NCI-H2171 treated with DMSO at 0.1 percent for 48 hours (cell line): ENCODE measurements around the gene TEC.
"Not testable (repeated sequence)": the region's sequence is repeated elsewhere in the genome, so short reads cannot be mapped to it uniquely, and the experiment has no call there.

Experiments used
- DNase-seq: peaks from one replicate; lab custom pipeline; 2025; lab: John Stamatoyannopoulos, UW

The TEC gene

DNA sequence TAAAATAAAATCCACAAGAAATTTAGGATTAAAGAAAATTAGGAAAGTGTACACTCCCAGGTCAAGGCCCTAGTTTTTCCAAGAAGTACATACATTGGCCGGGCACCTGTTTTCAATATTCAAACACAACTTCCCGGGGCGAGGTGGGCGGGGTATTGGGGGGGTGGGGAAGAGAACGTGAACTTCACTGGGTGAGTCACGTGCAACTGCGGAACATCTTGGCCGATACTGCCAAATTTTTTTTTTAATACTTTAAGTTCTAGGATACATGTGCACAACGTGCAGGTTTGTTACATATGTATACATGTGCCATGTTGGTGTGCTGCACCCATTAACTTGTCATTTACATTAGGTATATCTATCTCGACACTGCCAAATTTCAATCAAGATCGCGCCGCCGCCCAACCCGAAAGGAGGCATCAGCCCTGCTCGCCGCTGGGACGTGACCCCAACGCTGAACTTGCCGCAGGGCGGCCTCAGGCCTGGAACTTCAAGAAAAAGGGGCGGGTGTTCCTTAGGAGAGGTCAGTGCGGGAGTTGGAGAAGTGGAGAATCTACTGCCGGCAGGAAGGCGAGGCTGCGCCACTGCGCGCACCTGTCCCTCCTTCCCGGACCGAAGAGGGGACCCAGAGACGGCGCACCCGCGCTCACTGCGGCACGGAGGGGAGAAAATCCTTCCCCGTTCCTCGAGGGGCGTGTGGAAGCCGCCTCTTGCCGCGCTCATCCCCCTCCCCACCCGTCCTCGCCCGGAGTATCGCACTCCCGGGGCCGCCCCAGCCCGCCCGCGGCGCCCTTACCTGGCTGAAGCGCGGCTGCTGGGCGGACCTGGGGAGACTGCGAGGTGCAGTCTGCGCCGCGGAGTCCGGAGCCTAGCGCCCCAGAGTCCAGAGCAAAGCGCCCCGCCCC is at the start of gene TEC:
Gene TEC (minus strand): TSS at position 883 of the 905 bp plus-strand sequence. CDS start 41,224 bp downstream, outside the sequence.
- DNase-seq, result no peak

DNA sequence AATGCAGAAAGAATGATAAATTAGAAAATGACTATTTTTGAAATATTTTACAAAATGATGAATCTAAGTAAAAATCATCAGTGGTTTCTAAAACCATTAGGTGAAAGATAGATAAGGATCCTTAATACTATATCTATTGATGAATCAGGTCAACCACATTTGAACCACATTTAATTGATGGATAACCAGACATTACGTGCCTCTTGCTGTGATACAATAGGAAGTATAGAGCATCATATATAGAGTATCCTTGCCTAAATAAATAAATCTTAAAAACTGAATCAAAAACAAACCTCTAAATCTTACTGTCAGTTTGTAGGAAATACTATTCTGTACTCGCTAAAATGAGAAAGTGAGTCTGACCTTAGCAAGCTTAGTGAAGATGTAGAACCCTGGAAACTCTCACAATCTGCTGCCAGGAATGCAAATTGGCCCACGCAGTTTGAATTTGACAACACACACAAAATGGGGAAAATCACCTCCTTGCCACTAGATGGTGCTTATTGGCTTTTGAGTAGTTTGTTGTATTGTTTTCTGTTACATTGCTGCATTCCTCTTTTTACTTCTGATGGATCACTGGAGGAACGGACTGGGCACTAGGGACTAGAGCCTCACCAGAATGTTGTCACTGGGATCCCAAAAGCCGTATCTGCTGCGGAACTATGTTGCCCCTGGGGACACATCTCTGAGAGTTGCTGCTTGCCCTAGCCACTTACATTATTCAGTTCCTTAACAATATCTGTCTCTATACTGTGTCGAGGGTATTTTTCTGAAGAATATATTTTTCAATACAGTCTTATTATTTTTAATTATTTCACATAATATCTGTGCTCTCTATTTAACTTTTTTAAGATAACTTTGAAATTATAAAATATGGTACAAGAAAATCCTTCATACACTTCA is 46.3 kb upstream of the TEC start:
- peak; percentile 28 for DNase-seq

DNA sequence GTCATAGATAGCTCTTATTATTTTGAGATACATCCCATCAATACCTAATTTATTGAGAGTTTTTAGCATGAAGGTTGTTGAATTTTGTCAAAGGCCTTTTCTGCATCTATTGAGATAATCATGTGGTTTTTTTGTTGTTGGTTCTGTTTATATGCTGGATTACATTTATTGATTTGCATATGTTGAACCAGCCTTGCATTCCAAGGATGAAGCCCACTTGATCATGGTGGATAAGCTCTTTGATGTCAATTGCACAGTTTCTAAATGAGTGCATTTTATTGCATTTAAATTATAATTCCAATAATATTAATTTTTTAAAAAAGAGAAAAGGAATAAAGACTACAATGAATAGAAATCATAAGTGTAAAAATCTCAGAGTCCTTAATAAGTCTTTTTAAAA is 45.1 kb upstream of the TEC start:
- not testable (repeated sequence) for DNase-seq

DNA sequence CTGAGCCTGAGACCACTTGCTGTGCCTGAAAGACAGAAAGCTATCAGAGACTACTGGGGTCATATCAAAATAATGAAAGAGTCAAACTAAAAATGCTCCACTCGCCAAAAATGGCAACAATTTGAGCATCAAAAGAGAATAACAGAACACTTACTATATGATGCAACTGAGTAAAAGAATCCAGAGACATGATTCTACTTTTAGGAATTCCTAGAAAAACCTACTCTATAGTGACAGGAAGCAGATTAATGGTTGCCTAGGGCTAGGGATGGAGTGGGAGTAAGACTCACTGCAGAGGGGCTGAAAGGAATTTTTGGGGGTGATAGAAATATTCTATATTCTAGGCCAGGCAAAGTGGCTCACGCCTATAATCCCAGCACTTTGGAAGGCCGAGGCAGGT is 42.3 kb upstream of the TEC start:
- DNase-seq, result no peak

DNA sequence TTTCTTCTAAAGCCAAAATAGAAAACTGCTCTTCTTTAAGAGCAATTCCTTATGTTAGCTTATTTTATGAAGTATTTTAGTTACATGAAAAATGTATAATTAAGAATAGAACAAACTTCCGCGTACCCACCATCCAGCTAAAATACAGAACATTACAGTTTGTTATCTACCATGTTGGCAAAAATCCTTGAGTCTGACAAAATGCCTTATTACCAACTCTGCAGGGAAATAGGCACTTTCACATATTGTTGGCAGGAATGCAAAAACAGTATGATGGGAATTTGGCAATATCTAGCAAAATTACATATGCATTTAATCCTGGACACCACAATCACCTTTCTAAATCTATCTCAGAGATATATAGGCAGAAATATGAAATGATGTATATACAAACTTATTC is 39.3 kb upstream of the TEC start:
- DNase-seq, result no peak

DNA sequence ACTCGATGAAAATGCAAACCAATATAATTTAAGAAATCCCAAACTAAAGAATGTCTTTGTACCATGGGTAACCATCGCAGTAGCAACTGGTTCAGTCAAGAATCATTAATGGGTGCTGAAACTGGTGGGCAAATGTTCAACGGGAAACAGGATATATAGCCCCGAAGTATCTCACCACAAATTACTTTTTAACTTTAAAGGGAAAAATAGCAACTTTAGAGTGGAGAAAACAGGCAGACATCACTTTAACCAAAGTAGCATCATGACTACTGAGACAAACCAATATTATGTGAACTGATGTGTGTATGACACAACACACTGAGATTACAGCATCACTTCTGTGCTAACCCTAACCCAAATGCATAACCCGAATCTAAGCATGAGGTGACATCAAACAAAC is 37.9 kb upstream of the TEC start:
- no peak for DNase-seq

DNA sequence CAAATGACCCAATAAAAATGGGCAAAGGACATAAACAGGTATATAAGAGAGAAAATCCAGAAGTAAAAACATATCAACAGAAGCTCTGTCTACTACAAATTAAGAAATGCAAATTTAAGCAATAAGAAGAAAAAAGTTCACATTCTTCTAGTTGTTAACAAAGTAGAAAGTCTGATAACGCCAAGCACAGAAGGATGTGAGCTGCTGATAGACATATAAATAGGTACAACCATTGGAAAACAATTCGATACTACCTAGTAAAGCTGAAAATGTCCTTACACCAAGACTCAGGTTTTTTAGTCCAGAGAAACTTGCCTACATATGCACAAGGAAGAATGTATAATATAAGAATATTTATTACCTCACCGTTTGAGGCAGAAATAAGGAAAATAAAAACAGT is 35.9 kb upstream of the TEC start:
- no peak for DNase-seq

DNA sequence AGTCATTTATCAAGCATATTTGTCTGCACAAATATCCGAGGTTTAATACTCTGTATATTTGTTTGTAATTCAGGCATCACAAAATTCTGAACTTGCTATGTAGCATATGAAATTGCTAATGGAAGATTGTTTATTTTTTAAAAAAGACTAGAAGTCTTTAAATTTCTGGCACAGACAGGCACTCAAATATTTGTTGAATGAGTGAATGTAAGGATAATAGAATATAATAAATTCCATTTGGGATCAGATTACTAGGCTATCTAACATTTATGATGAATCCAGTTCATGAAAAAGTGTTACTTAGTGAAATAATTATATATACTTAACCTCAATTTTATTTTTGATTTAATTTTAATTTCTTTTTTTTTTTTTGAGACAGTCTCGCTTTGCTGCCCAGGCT is 30.4 kb upstream of the TEC start:
- no peak for DNase-seq

DNA sequence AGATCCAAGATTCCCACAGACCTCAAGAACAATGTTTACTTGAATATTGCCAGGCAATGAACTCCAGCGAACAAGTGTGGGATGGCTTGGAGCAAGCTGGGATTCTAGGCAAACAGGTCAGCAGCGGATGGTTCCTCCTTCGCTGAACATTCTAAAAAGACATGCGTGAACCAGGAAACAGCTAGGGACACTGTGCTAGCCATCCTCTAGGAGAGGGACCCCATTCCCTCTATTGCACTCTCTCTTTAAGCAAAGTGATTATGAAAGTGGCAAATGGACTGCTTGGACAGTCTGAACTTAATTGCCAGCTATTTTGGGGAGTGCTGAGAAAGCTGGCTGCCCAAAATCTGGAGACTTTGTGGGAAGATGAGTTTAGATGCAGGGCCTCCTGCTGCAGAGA is 29.9 kb upstream of the TEC start:
- DNase-seq, result no peak

DNA sequence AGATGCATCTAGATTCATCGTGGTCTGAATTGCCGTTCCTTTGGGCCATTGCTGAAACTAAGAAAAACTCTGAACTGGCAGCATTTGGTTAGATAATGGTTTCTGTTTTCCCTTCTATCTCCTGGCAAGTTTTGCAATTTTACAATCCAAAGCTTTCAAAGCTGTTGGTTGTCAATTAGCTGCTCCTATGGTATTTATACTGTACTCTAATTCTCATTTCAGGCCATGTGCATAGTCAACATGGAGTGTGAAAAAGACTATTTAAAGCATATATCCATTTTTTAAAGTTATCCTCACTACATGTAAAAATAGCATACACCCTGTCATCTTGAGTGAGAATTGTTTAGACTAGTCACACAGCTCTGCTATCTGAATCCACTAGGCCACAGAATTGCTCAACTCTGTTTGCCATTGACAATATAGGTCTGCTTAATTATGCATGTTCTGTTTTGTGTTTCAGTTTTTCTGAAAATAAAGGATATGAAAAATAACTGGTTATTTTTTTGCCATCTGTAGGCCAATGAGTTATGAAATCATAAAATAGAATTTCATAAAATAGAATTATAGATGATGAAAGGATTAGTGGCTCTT is 27.7 kb upstream of the TEC start:
- DNase-seq, result no peak

DNA sequence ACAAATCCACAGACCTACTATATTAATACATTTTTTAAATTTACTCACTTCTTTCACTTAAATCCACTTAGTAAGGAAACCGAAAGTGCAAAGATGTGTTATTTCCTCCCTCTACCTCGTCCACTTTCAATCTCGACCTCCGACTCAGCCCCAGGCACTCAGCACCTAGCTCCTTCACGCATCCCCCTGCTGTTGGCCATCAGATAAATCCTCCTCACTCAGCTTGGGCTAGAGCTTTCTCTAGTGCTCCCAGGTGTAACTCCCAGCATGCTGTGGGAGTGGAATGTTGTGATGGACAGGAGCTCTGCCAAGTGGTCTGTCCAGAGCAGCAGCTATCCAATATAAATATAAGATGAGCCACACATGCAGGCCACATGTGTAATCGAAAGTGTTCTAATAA is 26.7 kb upstream of the TEC start:
- DNase-seq, result no peak

DNA sequence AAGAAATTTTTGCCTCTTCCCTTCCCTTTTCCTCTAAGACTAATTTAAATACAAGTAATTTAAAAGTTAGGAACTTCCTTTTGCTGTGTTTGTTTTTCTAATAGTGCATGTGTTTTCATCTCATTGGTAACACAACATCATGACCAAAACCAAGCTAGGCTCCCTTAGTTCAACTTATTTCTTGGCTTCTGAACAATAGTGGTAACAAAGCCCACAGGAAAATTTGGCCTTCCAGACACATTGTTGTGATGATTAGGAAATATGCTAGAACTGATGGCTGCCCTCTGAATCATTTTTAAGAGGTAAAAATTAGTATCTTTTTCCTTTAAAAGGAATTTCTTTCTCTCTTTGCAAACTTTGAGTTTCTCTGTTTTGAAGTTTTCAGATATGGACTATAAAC is 25.5 kb upstream of the TEC start:
- no peak for DNase-seq

DNA sequence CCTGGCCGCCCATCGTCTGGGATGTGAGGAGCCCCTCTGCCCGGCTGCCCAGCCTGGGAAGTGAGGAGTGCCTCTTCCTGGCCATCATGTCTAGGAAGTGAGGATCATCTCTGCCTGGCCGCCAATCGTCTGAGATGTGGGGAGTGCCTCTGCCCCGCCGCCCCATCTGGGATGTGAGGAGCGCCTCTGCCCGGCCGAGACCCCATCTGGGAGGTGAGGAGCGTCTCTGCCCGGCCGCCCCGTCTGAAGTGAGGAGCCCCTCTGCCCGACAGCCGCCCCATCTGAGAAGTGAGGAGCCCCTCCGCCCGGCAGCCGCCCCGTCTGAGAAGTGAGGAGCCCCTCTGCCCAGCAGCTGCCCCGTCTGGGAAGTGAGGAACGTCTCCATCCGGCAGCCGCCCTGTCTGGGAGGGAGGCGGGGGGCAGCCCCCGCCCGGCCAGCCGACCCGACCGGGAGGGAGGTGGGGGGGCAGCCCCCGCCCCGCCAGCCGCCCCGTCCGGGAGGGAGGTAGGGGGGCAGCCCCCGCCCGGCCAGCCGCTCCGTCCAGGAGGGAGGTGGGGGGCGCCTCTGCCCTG is 22.7 kb upstream of the TEC start:
- DNase-seq, result not testable (repeated sequence)

DNA sequence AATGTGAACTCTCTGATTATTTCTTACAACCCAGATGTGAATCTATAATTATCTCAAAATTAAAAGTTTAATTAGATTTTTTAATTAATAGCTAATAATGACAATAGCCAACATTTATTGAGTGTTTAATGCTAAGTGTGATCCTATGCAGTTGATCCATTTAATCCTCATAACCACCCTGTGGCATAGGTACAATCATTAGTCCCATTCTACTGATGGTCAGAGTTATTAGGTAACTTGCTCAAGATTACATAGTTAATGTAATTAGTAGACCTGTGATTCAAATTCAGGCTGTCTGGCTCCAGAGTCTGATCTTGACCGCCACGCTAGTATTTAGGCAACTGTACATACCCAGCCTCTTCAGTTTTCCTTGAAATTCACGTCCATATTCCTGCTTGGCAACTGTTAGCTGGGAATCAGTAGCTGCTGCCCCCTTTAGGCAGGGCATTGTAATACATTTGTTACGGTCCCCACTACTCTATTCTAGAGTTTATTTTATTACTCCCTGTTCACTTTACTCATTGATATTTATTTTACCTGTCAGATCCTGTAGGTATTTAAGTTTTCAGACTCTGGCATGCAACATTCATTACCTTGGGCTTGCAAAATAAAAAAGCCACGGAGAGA is 20.6 kb upstream of the TEC start:
- DNase-seq, result no peak

DNA sequence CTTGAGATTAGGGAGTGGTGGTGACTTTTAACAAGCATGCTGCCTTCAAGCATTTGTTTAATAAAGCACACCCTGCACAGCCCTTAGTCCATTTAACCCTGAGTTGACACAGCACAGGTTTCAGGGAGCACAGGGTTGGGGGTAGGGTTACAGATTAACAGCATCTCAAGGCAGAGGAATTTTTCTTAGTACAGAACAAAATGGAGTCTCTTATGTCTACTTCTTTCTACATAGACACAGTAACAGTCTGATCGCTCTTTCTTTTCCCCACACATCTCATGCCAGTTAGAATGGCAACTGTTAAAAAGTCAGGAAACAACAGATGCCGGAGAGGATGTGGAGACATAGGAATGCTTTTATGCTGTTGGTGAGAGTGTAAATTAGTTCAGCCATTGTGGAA is 16.4 kb upstream of the TEC start:
- not testable (repeated sequence) for DNase-seq

DNA sequence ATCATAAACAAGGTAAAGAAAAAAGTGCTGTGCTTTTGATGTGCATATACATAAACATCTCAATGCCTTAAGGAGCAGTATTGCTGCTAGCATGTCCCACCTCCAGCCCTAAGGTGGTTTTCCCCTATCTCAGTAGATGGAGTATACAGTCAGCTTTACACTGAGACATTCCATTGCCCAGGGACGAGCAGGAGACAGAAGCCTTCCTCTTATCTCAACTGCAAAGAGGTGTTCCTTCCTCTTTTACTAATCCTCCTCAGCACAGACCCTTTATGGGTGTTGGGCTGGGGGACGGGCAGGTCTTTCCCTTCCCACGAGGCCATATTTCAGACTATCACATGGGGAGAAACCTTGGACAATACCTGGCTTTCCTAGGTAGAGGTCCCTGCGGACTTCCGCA is 16.0 kb upstream of the TEC start:
- not testable (repeated sequence) for DNase-seq

DNA sequence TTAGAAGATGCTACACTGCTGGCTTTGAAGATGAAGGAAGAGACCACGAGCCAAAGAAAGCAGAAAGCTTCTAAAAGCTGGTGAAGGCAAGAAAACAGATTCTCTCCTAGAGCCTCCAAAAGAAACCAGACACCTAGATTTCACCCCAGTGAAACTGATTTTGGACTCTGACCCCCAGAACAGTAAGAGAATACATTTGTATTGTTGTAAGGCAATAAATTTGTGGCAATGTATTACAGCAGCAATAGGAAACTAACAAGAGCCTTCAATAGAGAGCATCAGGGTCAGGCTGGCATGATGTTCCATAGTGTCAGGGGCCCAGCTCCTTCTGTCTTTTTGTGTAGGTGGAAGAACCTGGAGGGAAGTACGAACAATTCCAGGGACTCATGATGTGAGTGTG is 6.0 kb upstream of the TEC start:
- no peak for DNase-seq

DNA sequence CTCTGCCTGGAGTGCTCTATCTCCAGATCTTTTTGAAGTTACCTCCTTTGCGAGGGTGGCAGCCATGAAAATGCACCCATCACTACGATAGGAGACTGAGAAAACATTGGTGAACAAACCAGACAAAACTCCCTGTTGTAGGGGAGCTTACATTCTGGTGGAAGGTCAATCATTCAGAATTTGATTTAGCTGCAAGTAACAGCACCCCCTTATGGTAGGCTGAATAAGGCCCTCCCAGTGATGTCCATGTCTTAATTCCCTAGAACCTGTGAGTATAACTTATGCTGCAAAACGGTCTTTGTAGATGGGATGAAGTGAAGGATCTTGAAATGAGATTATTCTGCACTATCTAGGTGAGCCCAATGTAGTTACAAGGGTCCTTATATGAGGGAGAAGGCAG is 5.6 kb upstream of the TEC start:
- DNase-seq, result no peak

DNA sequence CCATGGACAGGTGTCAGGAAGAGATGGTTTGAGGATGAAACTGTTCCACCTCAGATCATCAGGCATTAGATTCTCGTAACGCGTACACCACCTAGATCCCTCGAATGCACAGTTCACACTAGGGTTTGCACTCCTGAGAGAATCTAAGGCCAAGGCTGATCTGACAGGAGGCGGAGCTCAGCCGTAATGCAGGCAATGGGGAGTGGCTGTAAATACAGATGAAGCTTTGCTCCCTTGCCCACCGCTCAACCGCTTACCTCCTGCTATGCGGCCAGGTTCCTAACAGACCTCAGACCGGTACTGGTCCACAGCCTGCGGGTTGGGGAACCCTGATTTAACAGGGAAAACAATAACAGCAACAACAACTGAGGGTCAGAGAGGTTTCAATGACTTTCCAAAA is 2.0 kb upstream of the TEC start:
- no peak for DNase-seq

DNA sequence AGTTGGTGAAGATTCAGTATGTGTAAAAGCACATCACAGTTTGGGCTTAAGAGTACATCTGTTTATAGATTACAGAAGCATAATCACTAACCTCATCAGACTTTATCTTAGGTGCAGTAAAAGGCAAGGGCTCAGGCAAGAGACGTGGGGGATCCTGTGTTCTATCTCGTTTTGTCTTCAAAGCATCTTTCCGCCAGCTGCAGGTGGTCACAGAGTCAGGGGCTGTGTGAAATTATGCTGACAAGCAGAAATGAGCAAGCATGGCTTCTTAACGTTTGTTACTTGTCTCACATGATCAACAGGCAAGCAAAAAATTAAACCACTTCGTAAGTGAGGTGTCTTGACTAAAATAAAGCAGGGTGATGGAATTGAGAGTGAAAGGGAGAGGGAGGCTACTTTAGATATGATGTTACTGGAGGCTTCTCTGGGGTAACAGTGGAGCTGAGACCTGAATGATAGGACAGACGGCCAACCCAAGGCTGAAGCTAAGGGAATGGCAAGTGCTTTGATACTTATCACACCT is 1.4 kb upstream of the TEC start:
- no peak for DNase-seq

DNA sequence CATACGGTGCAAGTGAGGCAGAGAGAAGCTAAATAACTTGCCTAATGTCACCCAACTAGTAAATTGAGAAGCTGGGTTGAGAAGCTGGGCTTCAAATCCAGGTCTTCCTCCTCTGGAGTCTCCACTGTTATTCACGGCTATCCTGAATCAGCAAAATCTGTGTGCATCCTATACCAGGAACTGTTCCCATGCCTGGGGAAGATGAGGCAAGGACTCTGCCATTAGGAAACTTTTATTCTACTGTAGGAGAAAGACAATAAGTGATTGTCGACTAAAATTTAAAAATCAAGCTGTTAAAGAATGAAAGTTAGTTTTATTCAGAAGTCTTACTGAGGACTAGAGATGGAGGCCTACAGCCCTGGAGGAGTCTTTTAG is 872 bp upstream of the TEC start:
- DNase-seq, result no peak
